ENCODE data around the gene COPS7A.

- TF ChIP-seq, protein P1, sequence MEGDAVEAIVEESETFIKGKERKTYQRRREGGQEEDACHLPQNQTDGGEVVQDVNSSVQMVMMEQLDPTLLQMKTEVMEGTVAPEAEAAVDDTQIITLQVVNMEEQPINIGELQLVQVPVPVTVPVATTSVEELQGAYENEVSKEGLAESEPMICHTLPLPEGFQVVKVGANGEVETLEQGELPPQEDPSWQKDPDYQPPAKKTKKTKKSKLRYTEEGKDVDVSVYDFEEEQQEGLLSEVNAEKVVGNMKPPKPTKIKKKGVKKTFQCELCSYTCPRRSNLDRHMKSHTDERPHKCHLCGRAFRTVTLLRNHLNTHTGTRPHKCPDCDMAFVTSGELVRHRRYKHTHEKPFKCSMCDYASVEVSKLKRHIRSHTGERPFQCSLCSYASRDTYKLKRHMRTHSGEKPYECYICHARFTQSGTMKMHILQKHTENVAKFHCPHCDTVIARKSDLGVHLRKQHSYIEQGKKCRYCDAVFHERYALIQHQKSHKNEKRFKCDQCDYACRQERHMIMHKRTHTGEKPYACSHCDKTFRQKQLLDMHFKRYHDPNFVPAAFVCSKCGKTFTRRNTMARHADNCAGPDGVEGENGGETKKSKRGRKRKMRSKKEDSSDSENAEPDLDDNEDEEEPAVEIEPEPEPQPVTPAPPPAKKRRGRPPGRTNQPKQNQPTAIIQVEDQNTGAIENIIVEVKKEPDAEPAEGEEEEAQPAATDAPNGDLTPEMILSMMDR (conservative IDR thresholded peaks at IDR 0.05; ENCODE audit: low read length), result no peak
- no peak for TF ChIP-seq EZH2phosphoT487 (IDR thresholded peaks at IDR 0.05; ENCODE audit: borderline replicate concordance, low read depth, low read length)
These were observed 56.0 kb downstream of the COPS7A start for GRCh38 chr12:6779708-6780432.
